Heart left ventricle (tissue), 16 donors: Measurements from ENCODE around the gene CD40. TPM values are rescaled to one million over a fixed set of nuclear protein-coding genes. Genes with fewer than 3 reads are reported as not detected.

Source experiments
- ATAC-seq, 4 donors: fragments of 200-7000 bp; cut with Tn5 transposase; one replicate each; pipeline ENCODE4 v1.9.1; 2020 to 2022; ENCODE audit warnings: moderate library complexity in 4 of 4, mild to moderate bottlenecking in 3 of 4, moderate number of reproducible peaks in 1 of 4
- DNase-seq, 5 donors: peaks; one replicate each; pipeline ENCODE4 v3.0.0-alpha.2; 2020
- H3K27ac ChIP-seq, 12 donors: fragments of 200-600 bp; sonication (generic) in 4 of 12; one replicate each; pipeline versions ENCODE4 v1.5.0 to v1.8.0; 2016 to 2022; ENCODE audit warnings: mild to moderate bottlenecking in 2 of 12
- H3K27me3 ChIP-seq, 9 donors: fragments of 200-600 bp; sonication (generic) in 2 of 9; one replicate each; pipeline versions ENCODE4 v1.5.1 to v1.8.0; 2016 to 2022; ENCODE audit warnings: mild to moderate bottlenecking in 3 of 9
- H3K36me3 ChIP-seq, 9 donors: fragments of 200-600 bp; sonication (generic) in 2 of 9; one replicate each; pipeline versions ENCODE4 v1.5.0 to v1.8.0; 2018 to 2022; ENCODE audit warnings: mild to moderate bottlenecking in 2 of 9
- H3K4me1 ChIP-seq, 12 donors: fragments of 200-600 bp; sonication (generic) in 4 of 12; one replicate each; pipeline versions ENCODE4 v1.5.0 to v1.8.0; 2016 to 2022; ENCODE audit warnings: mild to moderate bottlenecking in 3 of 12
- H3K4me3 ChIP-seq, 12 donors: fragments of 200-600 bp; sonication (generic) in 4 of 12; one replicate each; pipeline versions ENCODE4 v1.5.0 to v1.8.0; 2017 to 2022; ENCODE audit warnings: mild to moderate bottlenecking in 9 of 12, moderate library complexity in 4 of 12
- H3K9me3 ChIP-seq, 12 donors: fragments of 200-600 bp; sonication (generic) in 4 of 12; one replicate each; pipeline versions ENCODE4 v1.5.0 to v1.8.0; 2016 to 2022; ENCODE audit warnings: mild to moderate bottlenecking in 1 of 12
- POLR2A ChIP-seq, 2 donors: fragments of 450-650 bp; IDR thresholded peaks; one replicate each; pipeline ENCODE4 v1.6.1; 2017; ENCODE audit warnings: antibody characterized with exemption in 2 of 2, mild to moderate bottlenecking in 2 of 2, moderate library complexity in 2 of 2
- WGBS, 4 donors: extraction: QIAGEN DNeasy Blood & Tissue Kit in 2 of 4; methylation state at CpG; one replicate each; pipeline versions ENCODE4 v1.1.5 to v1.1.7; 2013 to 2018; 5-methylcytosine and 5-hydroxymethylcytosine counted together
- intact Hi-C, 10 donors: fragments of 100-400 bp; cut with DNase I; formaldehyde crosslinking; loops; one replicate each; pipeline versions ENCODE4 v1.11.1 to v1.14.2; 2022
- polyA plus RNA-seq, 2 donors: library from polyadenylated mRNA; stranded (reverse); fragments of 200-250 nt; gene quantifications; one replicate each; pipeline ENCODE4 v1.2.3, GENCODE V29; 2013
- total RNA-seq, 9 donors: library from RNA; depleted of rRNA in 2 of 9; stranded (reverse); fragments of >200 nt in 2 of 9; fragmentation: NEBNext Ultra II Directional in 3 of 9; extraction: Animal tissue kit (Norgen Biotek cat#: 25700) in 3 of 9; gene quantifications; one replicate each; pipeline versions ENCODE4 v1.1.0 to v1.2.4, GENCODE V29; 2016 to 2023
- TF ChIP-seq, protein P1 (sequence below), 12 donors: fragments of 200-600 bp; sonication (generic) in 4 of 12; IDR thresholded peaks; one replicate each; pipeline versions ENCODE4 v1.5.0 to v1.8.0; 2018 to 2022; ENCODE audit warnings: antibody characterized with exemption in 12 of 12, mild to moderate bottlenecking in 5 of 12
- donor health status: ischemic (EF 13 %, LVEDD 7.1; RV severe dilation, severe dysfunction).
- donor health status: healthy with polysubstance abuse.
- donor health status: DM: no; HTN: yes; CAD: no.
- donor health status: DM: no; HTN: no; CAD: no.
- donor health status: ischemic (EF 25% LVEDD 6.9; RV normal size, moderate dysfunction).
- donor health status: ischemic (EF 25% LVEDD 5.7; RV mildly dilated, moderate dysfunction).
- donor health status: healthy.
- donor health status: DM: yes; HTN: yes; CAD: no.
- donor health status: ischemic (EF 35%, LVEDD 5.7; RV mildly dilated, moderate dysfunction).
- donor health status: nonischemic (EF 11% LVEDD 7.7; RV severe dilation, severe dysfunction).
- donor health status: DM: yes; HTN: yes; CAD: no.
- donor health status: PGD.
- donor health status: ischemic (EF 29% LVEDD 5.4; RV normal size, mild dysfunction).
- donor health status: nonischemic (EF 23%, LVEDD 6.1; RV moderate dilation, normal function).

Gene CD40
- total and polyA plus RNA-seq, 11 donors, result 3.5 to 38.3 (median 5.5) TPM

- ATAC-seq (no peak), DNase-seq (no peak)
- WGBS, 4 donors, result 40 to 46% (median 44%) methylated on average over 7 to 8 of the region's 8 CpGs
- no peak overlapping the region for H3K27ac ChIP-seq
- intact Hi-C loops, result no loop called here
- TF ChIP-seq POLR2A (IDR thresholded peaks at IDR 0.05), result no peak
- TF ChIP-seq, protein P1, sequence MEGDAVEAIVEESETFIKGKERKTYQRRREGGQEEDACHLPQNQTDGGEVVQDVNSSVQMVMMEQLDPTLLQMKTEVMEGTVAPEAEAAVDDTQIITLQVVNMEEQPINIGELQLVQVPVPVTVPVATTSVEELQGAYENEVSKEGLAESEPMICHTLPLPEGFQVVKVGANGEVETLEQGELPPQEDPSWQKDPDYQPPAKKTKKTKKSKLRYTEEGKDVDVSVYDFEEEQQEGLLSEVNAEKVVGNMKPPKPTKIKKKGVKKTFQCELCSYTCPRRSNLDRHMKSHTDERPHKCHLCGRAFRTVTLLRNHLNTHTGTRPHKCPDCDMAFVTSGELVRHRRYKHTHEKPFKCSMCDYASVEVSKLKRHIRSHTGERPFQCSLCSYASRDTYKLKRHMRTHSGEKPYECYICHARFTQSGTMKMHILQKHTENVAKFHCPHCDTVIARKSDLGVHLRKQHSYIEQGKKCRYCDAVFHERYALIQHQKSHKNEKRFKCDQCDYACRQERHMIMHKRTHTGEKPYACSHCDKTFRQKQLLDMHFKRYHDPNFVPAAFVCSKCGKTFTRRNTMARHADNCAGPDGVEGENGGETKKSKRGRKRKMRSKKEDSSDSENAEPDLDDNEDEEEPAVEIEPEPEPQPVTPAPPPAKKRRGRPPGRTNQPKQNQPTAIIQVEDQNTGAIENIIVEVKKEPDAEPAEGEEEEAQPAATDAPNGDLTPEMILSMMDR (IDR thresholded peaks at IDR 0.05), result no peak
- H3K27me3 ChIP-seq, result peaks cover 4 to 57% (median 9%) of the 10 kb centered on the region in 9 donors
- H3K4me1 ChIP-seq, result no peaks in the 10 kb centered on the region
- H3K4me3 ChIP-seq, result no peak overlapping the region
- H3K9me3 ChIP-seq, result no peaks in the 10 kb centered on the region
- no peaks in the 10 kb centered on the region for H3K36me3 ChIP-seq
Observed at GRCh38 chr20:46156065-46156464, 38.0 kb downstream of the CD40 start.

DNA sequence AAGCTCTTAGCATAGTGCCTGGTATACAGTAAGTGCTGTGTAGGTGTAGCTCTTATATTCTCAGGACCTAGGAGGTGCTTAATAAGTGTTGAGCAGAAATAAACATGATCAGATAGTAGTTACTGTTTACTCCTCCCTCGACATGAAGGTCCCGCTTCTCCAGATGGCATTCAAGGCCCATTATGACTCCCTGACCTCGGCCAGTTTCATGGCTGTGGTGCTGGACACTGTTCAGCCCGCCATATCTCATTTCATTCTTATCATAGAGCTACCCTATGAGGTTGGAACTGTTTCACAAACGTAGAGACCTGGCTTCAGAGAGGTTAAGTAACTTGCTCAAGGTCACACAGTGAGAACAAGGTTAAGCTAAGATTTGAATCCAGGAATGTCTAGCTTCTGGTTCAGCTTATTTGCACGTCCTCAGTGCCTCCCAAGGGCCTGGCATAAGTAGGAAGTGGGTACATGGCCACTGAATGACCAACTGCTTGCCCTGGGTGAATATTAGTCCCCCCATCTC is 39.0 kb downstream of the CD40 start:
- intact Hi-C loops, result no loop called here
- WGBS, 4 donors, result 67 to 71% (median 71%) methylated on average over 6 of the region's 6 CpGs

DNA sequence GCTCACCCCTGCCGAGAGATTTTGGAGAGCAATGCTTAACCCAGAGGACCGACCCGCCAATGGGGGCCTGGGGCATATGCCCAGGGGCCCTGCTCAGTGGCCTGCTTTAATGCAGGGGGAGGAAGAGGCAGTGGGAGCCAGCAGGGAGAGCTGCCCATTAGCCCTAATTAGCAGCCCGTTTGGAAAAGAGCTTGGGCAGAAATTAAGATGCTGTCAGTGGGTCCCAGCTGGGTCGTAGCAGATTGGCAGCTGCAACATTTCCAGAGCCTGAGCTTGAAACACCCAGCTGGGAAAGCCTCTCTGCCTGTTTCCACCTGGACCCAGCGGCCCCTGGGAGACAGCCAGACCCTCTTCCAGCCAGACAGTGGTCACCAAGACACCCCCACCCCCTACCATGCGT is 39.5 kb downstream of the CD40 start:
- H3K4me1 ChIP-seq, result no peaks in the 10 kb centered on the region
- 48 to 55% (median 52%) methylated on average over 5 to 7 of the region's 7 CpGs for whole genome bisulfite sequencing, 4 donors
- H3K27ac ChIP-seq, result no peak overlapping the region
- intact Hi-C loops, result no loop called here
- H3K9me3 ChIP-seq, result no peaks in the 10 kb centered on the region
- no peak for TF ChIP-seq POLR2A (IDR thresholded peaks at IDR 0.05)
- TF ChIP-seq, protein P1 (IDR thresholded peaks at IDR 0.05), result no peak
- H3K4me3 ChIP-seq, result no peak overlapping the region
- no peak for ATAC-seq
- H3K36me3 ChIP-seq, result no peaks in the 10 kb centered on the region
- no peak for DNase-seq
- peaks cover 4 to 57% (median 9%) of the 10 kb centered on the region in 9 donors for H3K27me3 ChIP-seq

More for the DNA sequence above, 39.0 kb downstream of the CD40 start:
- peaks cover 4 to 59% (median 9%) of the 10 kb centered on the region in 9 donors for H3K27me3 ChIP-seq
- ATAC-seq, result no peak
- no peak overlapping the region for H3K27ac ChIP-seq
- H3K4me3 ChIP-seq, result no peak overlapping the region
- H3K9me3 ChIP-seq, result no peaks in the 10 kb centered on the region
- H3K4me1 ChIP-seq, result no peaks in the 10 kb centered on the region
- no peaks in the 10 kb centered on the region for H3K36me3 ChIP-seq
- no peak for DNase-seq
- TF ChIP-seq, protein P1 (IDR thresholded peaks at IDR 0.05), result no peak
- no peak for TF ChIP-seq POLR2A (IDR thresholded peaks at IDR 0.05)

- DNase-seq (no peak), ATAC-seq (no peak)
- no peak overlapping the region for H3K4me3 ChIP-seq
- 34 to 50% (median 38%) methylated on average over 5 of the region's 5 CpGs for WGBS, 4 donors
- no peak overlapping the region for H3K27ac ChIP-seq
- intact Hi-C loops, result no loop called here
- H3K27me3 ChIP-seq, result peaks cover under 1 to 57% (median 6%) of the 10 kb centered on the region in 9 donors
- TF ChIP-seq POLR2A (IDR thresholded peaks at IDR 0.05), result no peak
- TF ChIP-seq, protein P1 (IDR thresholded peaks at IDR 0.05), result no peak
- no peaks in the 10 kb centered on the region for H3K36me3 ChIP-seq
- no peaks in the 10 kb centered on the region for H3K9me3 ChIP-seq
- no peaks in the 10 kb centered on the region for H3K4me1 ChIP-seq
Observed at GRCh38 chr20:46158476-46158987, 40.4 kb downstream of the CD40 start.
